H9 (cell line): Measurements from ENCODE around the gene FREM2. TPM values are rescaled to one million over a fixed set of nuclear protein-coding genes. Genes with fewer than 3 reads are reported as not detected.

Experiments
- DNase-seq: peaks from one replicate; pipeline ENCODE4 v3.0.0-alpha.2; 2017
- H2AFZ ChIP-seq: one replicate; pipeline ENCODE4 v1.6.1; 2013; ENCODE audit warnings: mild to moderate bottlenecking, low read length, control low read depth, moderate library complexity
- H2AK5ac ChIP-seq: 2 replicates; pipeline ENCODE4 v1.6.1; 2013; ENCODE audit warnings: low read length, control low read depth, mixed read lengths; ENCODE audit not compliant: insufficient read length
- H2BK120ac ChIP-seq: one replicate; pipeline ENCODE4 v1.6.1; 2013; ENCODE audit warnings: low read depth, mild to moderate bottlenecking, low read length, control low read depth, inconsistent platforms; ENCODE audit not compliant: poor library complexity, severe bottlenecking
- H2BK12ac ChIP-seq: 2 replicates; pipeline ENCODE4 v1.6.1; 2013; ENCODE audit warnings: low read length, control low read depth, mixed read lengths, low read depth; ENCODE audit not compliant: insufficient read length
- H2BK15ac ChIP-seq: 2 replicates; pipeline ENCODE4 v1.6.1; 2013; ENCODE audit warnings: low read depth, low read length, control low read depth
- H2BK20ac ChIP-seq: one replicate; pipeline ENCODE4 v1.6.1; 2013; ENCODE audit warnings: low read depth, mild to moderate bottlenecking, low read length, control low read depth, inconsistent platforms; ENCODE audit not compliant: poor library complexity, severe bottlenecking
- H2BK5ac ChIP-seq: 2 replicates; pipeline ENCODE4 v1.6.1; 2013; ENCODE audit warnings: low read length, control low read depth, mixed read lengths; ENCODE audit not compliant: insufficient read length
- H3K14ac ChIP-seq: 2 replicates; pipeline ENCODE4 v1.6.1; 2013; ENCODE audit warnings: low read length, control low read depth; ENCODE audit not compliant: insufficient read depth
- H3K18ac ChIP-seq: 2 replicates; pipeline ENCODE4 v1.6.1; 2013; ENCODE audit warnings: low read depth, mild to moderate bottlenecking, mixed read lengths, low read length, control low read depth; ENCODE audit not compliant: insufficient read length
- H3K23ac ChIP-seq: 2 replicates; pipeline ENCODE4 v1.6.1; 2013; ENCODE audit warnings: low read length, control low read depth, mixed read lengths, low read depth; ENCODE audit not compliant: insufficient read length
- H3K23me2 ChIP-seq: 2 replicates; pipeline ENCODE4 v1.6.1; 2013; ENCODE audit warnings: low read depth, mild to moderate bottlenecking, mixed read lengths, low read length, control low read depth; ENCODE audit not compliant: insufficient read length, poor library complexity, severe bottlenecking
- H3K27ac ChIP-seq: 2 replicates; pipeline ENCODE4 v1.5.1; 2013; ENCODE audit warnings: low read length, control low read depth, mixed read lengths, low read depth; ENCODE audit not compliant: insufficient read length
- H3K27me3 ChIP-seq: 2 replicates; pipeline ENCODE4 v1.6.1; 2013; ENCODE audit warnings: low read length, control low read depth, inconsistent platforms; ENCODE audit not compliant: insufficient read depth
- H3K4ac ChIP-seq: 2 replicates; pipeline ENCODE4 v1.6.1; 2013; ENCODE audit warnings: low read depth, mild to moderate bottlenecking, control low read depth, inconsistent platforms, low read length, moderate library complexity
- H3K4me1 ChIP-seq: 2 replicates; pipeline ENCODE4 v1.6.1; 2013; ENCODE audit warnings: low read length, control low read depth, inconsistent platforms; ENCODE audit not compliant: insufficient read depth
- H3K4me2 ChIP-seq: 2 replicates; pipeline ENCODE4 v1.6.1; 2013; ENCODE audit warnings: low read length, control low read depth, mixed read lengths; ENCODE audit not compliant: insufficient read length, insufficient read depth
- H3K56ac ChIP-seq: 2 replicates; pipeline ENCODE4 v1.6.1; 2013; ENCODE audit warnings: low read depth, mild to moderate bottlenecking, mixed read lengths, low read length, control low read depth; ENCODE audit not compliant: insufficient read length
- H3K79me1 ChIP-seq: 2 replicates; pipeline ENCODE4 v1.6.1; 2013; ENCODE audit warnings: low read depth, mild to moderate bottlenecking, moderate library complexity, low read length, control low read depth, inconsistent platforms; ENCODE audit not compliant: insufficient read depth, poor library complexity, severe bottlenecking
- H3K79me2 ChIP-seq: 2 replicates; pipeline ENCODE4 v1.6.1; 2013; ENCODE audit warnings: low read length, control low read depth, inconsistent platforms; ENCODE audit not compliant: insufficient read depth
- H3K9ac ChIP-seq: 2 replicates; pipeline ENCODE4 v1.6.1; 2013; ENCODE audit warnings: low read length, control low read depth, mixed read lengths; ENCODE audit not compliant: insufficient read length; ENCODE audit errors: extremely low read depth
- H3K9me3 ChIP-seq: one replicate; pipeline ENCODE4 v1.6.1; 2013; ENCODE audit warnings: low read depth, low read length, inconsistent platforms; ENCODE audit not compliant: control insufficient read depth
- H3T11ph ChIP-seq: one replicate; pipeline ENCODE4 v1.6.1; 2013; ENCODE audit warnings: mild to moderate bottlenecking, low read length, control low read depth, inconsistent platforms
- H4K20me1 ChIP-seq: one replicate; pipeline ENCODE4 v1.6.1; 2013; ENCODE audit not compliant: control insufficient read depth, insufficient read length, insufficient read depth
- H4K5ac ChIP-seq: 2 replicates; pipeline ENCODE4 v1.6.1; 2013; ENCODE audit warnings: low read depth, mild to moderate bottlenecking, mixed read lengths, low read length, control low read depth; ENCODE audit not compliant: insufficient read length
- H4K8ac ChIP-seq: replicated peaks from 2 replicates; pipeline ENCODE4 v1.6.1; 2013; ENCODE audit warnings: low read length, control low read depth, mixed read lengths, low read depth; ENCODE audit not compliant: insufficient read length
- H4K91ac ChIP-seq: 2 replicates; pipeline ENCODE4 v1.6.1; 2013; ENCODE audit warnings: low read depth, mild to moderate bottlenecking, moderate library complexity, mixed read lengths, low read length, control low read depth; ENCODE audit not compliant: insufficient read length
- H3K27ac Mint-ChIP-seq, 3 experiments: 2 replicates in 2 of 3; 3 replicates in 1 of 3; pipeline ENCODE4 v1.8.0; 2020 to 2021; ENCODE audit warnings: mixed read lengths in 3 of 3, mild to moderate bottlenecking in 1 of 3, moderate library complexity in 1 of 3
- H3K27me3 Mint-ChIP-seq: 2 replicates; pipeline ENCODE4 v1.8.0; 2021; ENCODE audit warnings: low read depth, mild to moderate bottlenecking, moderate library complexity, mixed read lengths
- H3K36me3 Mint-ChIP-seq, 3 experiments: 2 replicates in 2 of 3; 3 replicates in 1 of 3; pipeline ENCODE4 v1.8.0; 2020 to 2021; ENCODE audit warnings: low read depth in 3 of 3, mixed read lengths in 3 of 3; ENCODE audit not compliant: insufficient read depth in 1 of 3
- H3K4me1 Mint-ChIP-seq, 2 experiments: 2 replicates each; pipeline ENCODE4 v1.8.0; 2020; ENCODE audit warnings: mixed read lengths in 2 of 2
- H3K4me3 Mint-ChIP-seq, 2 experiments: 2 replicates in 1 of 2; 3 replicates in 1 of 2; pipeline ENCODE4 v1.8.0; 2020 to 2021; ENCODE audit warnings: mild to moderate bottlenecking in 2 of 2, mixed read lengths in 2 of 2, moderate library complexity in 1 of 2
- H3K9me3 Mint-ChIP-seq, 2 experiments: 2 replicates in 1 of 2; 3 replicates in 1 of 2; pipeline ENCODE4 v1.8.0; 2020; ENCODE audit warnings: mild to moderate bottlenecking in 2 of 2, mixed read lengths in 2 of 2, moderate library complexity in 1 of 2
- CTCF ChIP-seq: fragments of 200-600 bp; sonication (generic); conservative IDR thresholded peaks from 3 replicates; pipeline ENCODE4 v1.8.0; 2021; ENCODE audit warnings: antibody characterized with exemption, mild to moderate bottlenecking
- WGBS: extraction: QIAGEN DNeasy Blood & Tissue Kit; methylation state at CpG from one replicate; pipeline ENCODE4 v1.1.7; 2013; ENCODE audit warnings: missing lambda C conversion rate, low lambda C conversion rate, mixed read lengths; ENCODE audit not compliant: insufficient read length; ENCODE audit errors: extremely low coverage; 5-methylcytosine and 5-hydroxymethylcytosine counted together
- total RNA-seq: library from RNA; stranded (reverse); gene quantifications from 2 replicates; pipeline ENCODE4 v1.2.1, GENCODE V29; 2021

FREM2 gene
- total RNA-seq, 1 experiment from 2014 or later = 16.0 TPM

- Histone ChIP-seq H2AFZ (no peak overlapping the region), H3K27ac (no peak overlapping the region), H4K5ac (no peak overlapping the region), H3K4me1 (0 out of 2 replicates have a peak, but pooled peaks cover 2% of the 10 kb centered on the region), H2BK120ac (no peak overlapping the region), H3K23me2 (no peaks in the 10 kb centered on the region), H2BK5ac (no peak overlapping the region), H3K27me3 (no peaks in the 10 kb centered on the region), H2BK15ac (no peak overlapping the region), H3T11ph (no peak overlapping the region), H2BK12ac (no peak overlapping the region), H2AK5ac (no peak overlapping the region), H3K18ac (no peak overlapping the region), H4K91ac (no peak overlapping the region), H3K14ac (no peak overlapping the region), H3K23ac (no peak overlapping the region), H3K9me3 (no peaks in the 10 kb centered on the region), H3K56ac (no peak overlapping the region), H3K4ac (no peak overlapping the region), H3K79me1 (no peaks in the 10 kb centered on the region), H2BK20ac (no peak overlapping the region), H3K9ac (no peak overlapping the region), H3K79me2 (no peaks in the 10 kb centered on the region; the same call in 1 of the 2 replicates), H4K8ac (no peak overlapping the region), H3K4me2 (no peak overlapping the region), H4K20me1 (no peaks in the 10 kb centered on the region)
- H3K36me3 Mint-ChIP-seq = no peaks in the 10 kb centered on the region
- DNase-seq = no peak
- no peaks in the 10 kb centered on the region for H3K27me3 Mint-ChIP-seq
- H3K9me3 Mint-ChIP-seq = no peaks in the 10 kb centered on the region; a peak in 1 of 5 replicates
- no peak for TF ChIP-seq CTCF
- H3K4me3 Mint-ChIP-seq = no peak overlapping the region
- no CpG with 5 or more reads among the region's 3 CpGs for WGBS
- H3K4me1 Mint-ChIP-seq = peaks cover 3 to 22% of the 10 kb centered on the region in 2 experiments; a peak in 3 of 4 replicates
- no peak overlapping the region for H3K27ac Mint-ChIP-seq
Measured at GRCh38 chr13:38637576-38637975, 49.3 kb upstream of the FREM2 start.
